ENCODE measurements around the gene KRTAP3-1. TPM values are rescaled to one million over a fixed set of nuclear protein-coding genes. Genes with fewer than 3 reads are reported as not detected.

Gene KRTAP3-1
- total RNA-seq, 1 experiment from 2014 or later: not detected

DNA sequence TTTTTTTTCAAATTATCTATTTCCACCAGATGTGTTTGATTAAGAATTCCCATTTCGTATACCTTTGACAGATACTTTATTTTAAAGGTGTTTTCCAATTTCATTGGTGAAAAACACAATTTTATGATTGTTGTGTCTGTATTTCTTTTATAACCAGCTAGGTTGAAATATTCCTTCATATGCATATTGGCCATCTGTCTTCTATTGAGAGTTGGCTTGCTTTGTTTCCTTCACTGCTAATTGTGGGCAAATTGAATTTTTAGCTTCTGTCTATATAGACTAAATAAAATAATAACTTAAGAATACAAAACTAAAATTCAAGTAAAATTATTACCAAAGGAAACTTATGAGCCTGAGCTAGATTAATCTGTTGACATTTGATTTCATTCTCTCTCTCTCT lies 13.8 kb downstream of the KRTAP3-1 start:
- ChIA-PET CTCF (no interaction called here), POLR2A (ENCODE audit: low non-redundant PET) (no interaction called here)
- Histone ChIP-seq H3K9me3 (ENCODE audit: low read depth, low read length, poor library complexity, severe bottlenecking) (no peaks in the 10 kb centered on the region), H3K36me3 (ENCODE audit: insufficient read depth, low read length, poor library complexity, severe bottlenecking) (no peaks in the 10 kb centered on the region), H3K27me3 (replicated peaks; ENCODE audit: insufficient read depth, low read depth, low read length, poor library complexity) (no peaks in the 10 kb centered on the region), H3K27ac (ENCODE audit: low read depth, low read length, poor library complexity, severe bottlenecking) (no peak overlapping the region), H3K4me3 (ENCODE audit: low read depth, low read length, poor library complexity, severe bottlenecking) (no peak overlapping the region), H3K4me1 (ENCODE audit: insufficient read depth, low read length, poor library complexity, severe bottlenecking) (no peaks in the 10 kb centered on the region)
- intact Hi-C loops (cut with micrococcal nuclease; ENCODE audit: unreplicated experiment): no loop called here
- TF ChIP-seq, protein P1, sequence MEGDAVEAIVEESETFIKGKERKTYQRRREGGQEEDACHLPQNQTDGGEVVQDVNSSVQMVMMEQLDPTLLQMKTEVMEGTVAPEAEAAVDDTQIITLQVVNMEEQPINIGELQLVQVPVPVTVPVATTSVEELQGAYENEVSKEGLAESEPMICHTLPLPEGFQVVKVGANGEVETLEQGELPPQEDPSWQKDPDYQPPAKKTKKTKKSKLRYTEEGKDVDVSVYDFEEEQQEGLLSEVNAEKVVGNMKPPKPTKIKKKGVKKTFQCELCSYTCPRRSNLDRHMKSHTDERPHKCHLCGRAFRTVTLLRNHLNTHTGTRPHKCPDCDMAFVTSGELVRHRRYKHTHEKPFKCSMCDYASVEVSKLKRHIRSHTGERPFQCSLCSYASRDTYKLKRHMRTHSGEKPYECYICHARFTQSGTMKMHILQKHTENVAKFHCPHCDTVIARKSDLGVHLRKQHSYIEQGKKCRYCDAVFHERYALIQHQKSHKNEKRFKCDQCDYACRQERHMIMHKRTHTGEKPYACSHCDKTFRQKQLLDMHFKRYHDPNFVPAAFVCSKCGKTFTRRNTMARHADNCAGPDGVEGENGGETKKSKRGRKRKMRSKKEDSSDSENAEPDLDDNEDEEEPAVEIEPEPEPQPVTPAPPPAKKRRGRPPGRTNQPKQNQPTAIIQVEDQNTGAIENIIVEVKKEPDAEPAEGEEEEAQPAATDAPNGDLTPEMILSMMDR (conservative IDR thresholded peaks at IDR 0.05; ENCODE audit: low read depth, low read length): no peak
- no peak for TF ChIP-seq EZH2 (IDR thresholded peaks at IDR 0.05; ENCODE audit: borderline replicate concordance, low read depth, low read length, poor library complexity, severe bottlenecking)
- BruUV-seq (replicated peaks): no TSS peak
- no peak for DNase-seq (ENCODE audit: low spot score)

- no peak for TF ChIP-seq EZH2 (IDR thresholded peaks at IDR 0.05; ENCODE audit: borderline replicate concordance, low read depth, low read length, poor library complexity, severe bottlenecking)
- TF ChIP-seq, protein P1 (conservative IDR thresholded peaks at IDR 0.05; ENCODE audit: low read depth, low read length): no peak
- Histone ChIP-seq H3K4me3 (ENCODE audit: low read depth, low read length, poor library complexity, severe bottlenecking) (no peak within 1 kb of the TSS), H3K36me3 (ENCODE audit: insufficient read depth, low read length, poor library complexity, severe bottlenecking) (no peaks in the 10 kb centered on the region), H3K27ac (ENCODE audit: low read depth, low read length, poor library complexity, severe bottlenecking) (no peak within 1 kb of the TSS), H3K4me1 (ENCODE audit: insufficient read depth, low read length, poor library complexity, severe bottlenecking) (no peaks in the 10 kb centered on the region), H3K9me3 (ENCODE audit: low read depth, low read length, poor library complexity, severe bottlenecking) (no peaks in the 10 kb centered on the region), H3K27me3 (replicated peaks; ENCODE audit: insufficient read depth, low read depth, low read length, poor library complexity) (no peaks in the 10 kb centered on the region)
- DNase-seq (ENCODE audit: low spot score): no peak
- CTCF ChIA-PET: no interaction called here
- POLR2A ChIA-PET (ENCODE audit: low non-redundant PET): no interaction called here
- intact Hi-C loops (cut with micrococcal nuclease; ENCODE audit: unreplicated experiment): no loop called here
- no TSS peak for BruUV-seq (replicated peaks)
Measured at GRCh38 chr17:40993839-40994238, 15.1 kb downstream of the KRTAP3-1 start, which contains the start of gene KRTAP3-3. TSS of gene KRTAP3-3 (minus strand) at chr17:40994164. CDS start at chr17:40994097, 67 bp downstream.

- Histone ChIP-seq H3K27ac (ENCODE audit: low read depth, low read length, poor library complexity, severe bottlenecking) (no peak overlapping the region), H3K4me1 (ENCODE audit: insufficient read depth, low read length, poor library complexity, severe bottlenecking) (no peaks in the 10 kb centered on the region), H3K36me3 (ENCODE audit: insufficient read depth, low read length, poor library complexity, severe bottlenecking) (no peaks in the 10 kb centered on the region), H3K9me3 (ENCODE audit: low read depth, low read length, poor library complexity, severe bottlenecking) (no peaks in the 10 kb centered on the region), H3K4me3 (ENCODE audit: low read depth, low read length, poor library complexity, severe bottlenecking) (no peak overlapping the region), H3K27me3 (replicated peaks; ENCODE audit: insufficient read depth, low read depth, low read length, poor library complexity) (no peaks in the 10 kb centered on the region)
- ChIA-PET CTCF (no interaction called here), POLR2A (ENCODE audit: low non-redundant PET) (no interaction called here)
- TF ChIP-seq, protein P1 (conservative IDR thresholded peaks at IDR 0.05; ENCODE audit: low read depth, low read length): no peak
- TF ChIP-seq EZH2 (IDR thresholded peaks at IDR 0.05; ENCODE audit: borderline replicate concordance, low read depth, low read length, poor library complexity, severe bottlenecking): no peak
- intact Hi-C loops (cut with micrococcal nuclease; ENCODE audit: unreplicated experiment): no loop called here
- DNase-seq (ENCODE audit: low spot score): no peak
- BruUV-seq (replicated peaks): no TSS peak
Measured at GRCh38 chr17:40993084-40993483, 15.8 kb downstream of the KRTAP3-1 start.

All from A673 (cell line).